Measurements from ENCODE around the gene GCNA. TPM values are rescaled to one million over a fixed set of nuclear protein-coding genes. Genes with fewer than 3 reads are reported as not detected.

The GCNA gene
- total RNA-seq, 1 experiment from 2014 or later = 0.98 TPM

GRCh38 chrX:71541210-71542022 lies 36.8 kb upstream of the GCNA start:
- H3K4me3 ChIP-seq (replicated peaks in 1 of 2; ENCODE audit: low read depth in 1 of 2, low read length in 2 of 2) = no peak overlapping the region
- peaks cover 6 to 29% of the 10 kb centered on the region in 2 experiments for H3K4me1 ChIP-seq (ENCODE audit: control insufficient read depth in 1 of 2, insufficient read depth in 2 of 2, low read length in 2 of 2)
- no peaks in the 10 kb centered on the region for H3K27me3 ChIP-seq (ENCODE audit: insufficient read depth, low read length)
- no peak overlapping the region for H3K9ac ChIP-seq (ENCODE audit: low read length)
- CTCF ChIA-PET = no interaction called here
- RAD21 ChIA-PET (ENCODE audit: low non-redundant PET in 1 of 2, low total read pairs in 2 of 2, uncharacterized antibody in 2 of 2, unreplicated experiment in 2 of 2) = no interaction called here
- no peaks in the 10 kb centered on the region for H3K9me2 ChIP-seq (ENCODE audit: insufficient read depth)
- BruUV-seq (replicated peaks) = no TSS peak
- intact Hi-C loops (cut with micrococcal nuclease) = no loop called here
- no peak overlapping the region for H2AFZ ChIP-seq (ENCODE audit: low read depth, low read length, poor library complexity, severe bottlenecking)
- H3K9me3 ChIP-seq (ENCODE audit: control insufficient read depth in 1 of 2, insufficient read depth in 1 of 2, low read depth in 1 of 2, low read length in 2 of 2) = no peaks in the 10 kb centered on the region
- no peak overlapping the region for H3K27ac ChIP-seq (ENCODE audit: low read depth, low read length)
- peaks cover 46% of the 10 kb centered on the region for H4K20me1 ChIP-seq (ENCODE audit: insufficient read depth)
- peaks cover 15 to 24% of the 10 kb centered on the region in 2 experiments for H3K36me3 ChIP-seq (ENCODE audit: control insufficient read depth in 1 of 2, insufficient read depth in 2 of 2, low read length in 2 of 2)
- DNase-seq (ENCODE audit: low read depth, low spot score) = no peak
- TF ChIP-seq POLR2A (IDR thresholded peaks at IDR 0.05; ENCODE audit: borderline replicate concordance, extremely low read depth, insufficient read depth, insufficient read length) (no peak), ZFX (IDR thresholded peaks at IDR 0.05) (no peak), POLR2AphosphoS5 (IDR thresholded peaks at IDR 0.05; ENCODE audit: low read depth, low read length) (no peak), YY1 (IDR thresholded peaks at IDR 0.05; ENCODE audit: extremely low read depth, insufficient replicate concordance, low read depth, low read length) (no peak), CEBPB (IDR thresholded peaks at IDR 0.05; ENCODE audit: low read depth) (no peak; the same call in 1 of the 2 replicates), SRF (IDR thresholded peaks at IDR 0.05; ENCODE audit: low read depth) (no peak), SP1 (IDR thresholded peaks at IDR 0.05; ENCODE audit: low read depth) (no peak), TCF7L2 (IDR thresholded peaks at IDR 0.05; ENCODE audit: borderline replicate concordance, extremely low read depth, insufficient read depth, insufficient read length) (no peak), ZBTB33 (IDR thresholded peaks at IDR 0.05; ENCODE audit: extremely low read depth, insufficient replicate concordance, low read length) (no peak), RAD21 (IDR thresholded peaks at IDR 0.05; ENCODE audit: low read depth) (no peak), ATF3 (IDR thresholded peaks at IDR 0.05) (no peak), CBX3 (IDR thresholded peaks at IDR 0.05; ENCODE audit: low read depth) (no peak), ZNF274 (IDR thresholded peaks at IDR 0.05; ENCODE audit: low read depth, low read length) (no peak), ELF1 (IDR thresholded peaks at IDR 0.05; ENCODE audit: borderline replicate concordance, low read depth) (no peak), MAX (IDR thresholded peaks at IDR 0.05) (no peak), EGR1 (IDR thresholded peaks at IDR 0.05; ENCODE audit: low read depth) (no peak), EZH2phosphoT487 (IDR thresholded peaks at IDR 0.05; ENCODE audit: borderline replicate concordance) (no peak), JUND (IDR thresholded peaks at IDR 0.05) (no peak)
- TF ChIP-seq, protein P1, sequence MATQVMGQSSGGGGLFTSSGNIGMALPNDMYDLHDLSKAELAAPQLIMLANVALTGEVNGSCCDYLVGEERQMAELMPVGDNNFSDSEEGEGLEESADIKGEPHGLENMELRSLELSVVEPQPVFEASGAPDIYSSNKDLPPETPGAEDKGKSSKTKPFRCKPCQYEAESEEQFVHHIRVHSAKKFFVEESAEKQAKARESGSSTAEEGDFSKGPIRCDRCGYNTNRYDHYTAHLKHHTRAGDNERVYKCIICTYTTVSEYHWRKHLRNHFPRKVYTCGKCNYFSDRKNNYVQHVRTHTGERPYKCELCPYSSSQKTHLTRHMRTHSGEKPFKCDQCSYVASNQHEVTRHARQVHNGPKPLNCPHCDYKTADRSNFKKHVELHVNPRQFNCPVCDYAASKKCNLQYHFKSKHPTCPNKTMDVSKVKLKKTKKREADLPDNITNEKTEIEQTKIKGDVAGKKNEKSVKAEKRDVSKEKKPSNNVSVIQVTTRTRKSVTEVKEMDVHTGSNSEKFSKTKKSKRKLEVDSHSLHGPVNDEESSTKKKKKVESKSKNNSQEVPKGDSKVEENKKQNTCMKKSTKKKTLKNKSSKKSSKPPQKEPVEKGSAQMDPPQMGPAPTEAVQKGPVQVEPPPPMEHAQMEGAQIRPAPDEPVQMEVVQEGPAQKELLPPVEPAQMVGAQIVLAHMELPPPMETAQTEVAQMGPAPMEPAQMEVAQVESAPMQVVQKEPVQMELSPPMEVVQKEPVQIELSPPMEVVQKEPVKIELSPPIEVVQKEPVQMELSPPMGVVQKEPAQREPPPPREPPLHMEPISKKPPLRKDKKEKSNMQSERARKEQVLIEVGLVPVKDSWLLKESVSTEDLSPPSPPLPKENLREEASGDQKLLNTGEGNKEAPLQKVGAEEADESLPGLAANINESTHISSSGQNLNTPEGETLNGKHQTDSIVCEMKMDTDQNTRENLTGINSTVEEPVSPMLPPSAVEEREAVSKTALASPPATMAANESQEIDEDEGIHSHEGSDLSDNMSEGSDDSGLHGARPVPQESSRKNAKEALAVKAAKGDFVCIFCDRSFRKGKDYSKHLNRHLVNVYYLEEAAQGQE (IDR thresholded peaks at IDR 0.05; ENCODE audit: low read depth) = no peak
- POLR2A ChIA-PET = interaction anchor here (0.9 to 4.0 kb wide), 2 partner anchors 8 to 10 kb away, joined by 3 to 17 read pairs; partner anchors contain the start of gene OGT
- no peak overlapping the region; the same call in 1 of the 2 replicates for H3K4me2 ChIP-seq (ENCODE audit: low read length)
- H3K79me2 ChIP-seq (ENCODE audit: insufficient read depth, low read length) = peaks cover 98% of the 10 kb centered on the region
- ATAC-seq = no peak

Data from HCT116 (cell line).